Measurements from ENCODE around the gene ERICH4. TPM values are rescaled to one million over a fixed set of nuclear protein-coding genes. Genes with fewer than 3 reads are reported as not detected.
A peak's percentile ranks its signal among the peaks of the same experiment; 100 is the strongest.

Gene ERICH4
- total RNA-seq, 2 experiments from 2014 or later = not detected

GRCh38 chr19:41437944-41438574 lies 4.9 kb upstream of the ERICH4 start:
- H3K79me2 ChIP-seq (ENCODE audit: insufficient read depth, low read depth, low read length) = peaks cover 16% of the 10 kb centered on the region; the same call in 1 of the 2 replicates
- no peaks in the 10 kb centered on the region for H3K9me2 ChIP-seq (ENCODE audit: insufficient read depth, low read length)
- H3K4me3 ChIP-seq (ENCODE audit: low read depth, low read length, poor library complexity, severe bottlenecking) = no peak overlapping the region
- peak overlapping the region; percentile 65; the same call in 1 of the 2 replicates for H3K4me2 ChIP-seq (ENCODE audit: low read length)
- H4K20me1 ChIP-seq (ENCODE audit: insufficient read depth, low read length) = no peaks in the 10 kb centered on the region
- no peak overlapping the region for H2AFZ ChIP-seq (ENCODE audit: low read length)
- peaks cover 15% of the 10 kb centered on the region for H3K4me1 ChIP-seq (ENCODE audit: insufficient read depth, low read length, poor library complexity, severe bottlenecking)
- CTCF ChIA-PET (ENCODE audit: unreplicated experiment) = interaction anchor here (0.6 kb wide), 1 partner anchor 132 kb away, joined by 3 read pairs; no protein-coding TSS in a partner anchor
- intact Hi-C loops (cut with micrococcal nuclease; ENCODE audit: unreplicated experiment) = no loop called here
- no TSS peak for BruUV-seq (replicated peaks)
- H3K27ac ChIP-seq (ENCODE audit: low read depth, low read length, poor library complexity, severe bottlenecking) = no peak overlapping the region
- POLR2A ChIA-PET = interaction anchor here (1.4 kb wide), 1 partner anchor 70 kb away, joined by 4 read pairs; no protein-coding TSS in a partner anchor
- no peak for DNase-seq (ENCODE audit: low spot score)
- H3K36me3 ChIP-seq (ENCODE audit: insufficient read depth, low read length) = peaks cover 21% of the 10 kb centered on the region
- H3K9me3 ChIP-seq (ENCODE audit: low read length) = no peaks in the 10 kb centered on the region
- TF ChIP-seq EZH2phosphoT487 (IDR thresholded peaks at IDR 0.05; ENCODE audit: borderline replicate concordance, low read depth, low read length) = no peak
- TF ChIP-seq, protein P1, sequence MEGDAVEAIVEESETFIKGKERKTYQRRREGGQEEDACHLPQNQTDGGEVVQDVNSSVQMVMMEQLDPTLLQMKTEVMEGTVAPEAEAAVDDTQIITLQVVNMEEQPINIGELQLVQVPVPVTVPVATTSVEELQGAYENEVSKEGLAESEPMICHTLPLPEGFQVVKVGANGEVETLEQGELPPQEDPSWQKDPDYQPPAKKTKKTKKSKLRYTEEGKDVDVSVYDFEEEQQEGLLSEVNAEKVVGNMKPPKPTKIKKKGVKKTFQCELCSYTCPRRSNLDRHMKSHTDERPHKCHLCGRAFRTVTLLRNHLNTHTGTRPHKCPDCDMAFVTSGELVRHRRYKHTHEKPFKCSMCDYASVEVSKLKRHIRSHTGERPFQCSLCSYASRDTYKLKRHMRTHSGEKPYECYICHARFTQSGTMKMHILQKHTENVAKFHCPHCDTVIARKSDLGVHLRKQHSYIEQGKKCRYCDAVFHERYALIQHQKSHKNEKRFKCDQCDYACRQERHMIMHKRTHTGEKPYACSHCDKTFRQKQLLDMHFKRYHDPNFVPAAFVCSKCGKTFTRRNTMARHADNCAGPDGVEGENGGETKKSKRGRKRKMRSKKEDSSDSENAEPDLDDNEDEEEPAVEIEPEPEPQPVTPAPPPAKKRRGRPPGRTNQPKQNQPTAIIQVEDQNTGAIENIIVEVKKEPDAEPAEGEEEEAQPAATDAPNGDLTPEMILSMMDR (conservative IDR thresholded peaks at IDR 0.05; ENCODE audit: low read length) = no peak

- peaks cover 16% of the 10 kb centered on the region; the same call in 1 of the 2 replicates for H3K79me2 ChIP-seq (ENCODE audit: insufficient read depth, low read depth, low read length)
- H3K4me2 ChIP-seq (ENCODE audit: low read length) = peak within 1 kb of the TSS; percentile 65
- H4K20me1 ChIP-seq (ENCODE audit: insufficient read depth, low read length) = no peaks in the 10 kb centered on the region
- ChIA-PET CTCF (ENCODE audit: unreplicated experiment) (interaction anchor here (1.0 to 1.5 kb wide), 2 partner anchors 9 to 38 kb away, joined by 3 to 4 read pairs; no protein-coding TSS in a partner anchor), POLR2A (interaction anchor here (0.5 to 1.9 kb wide), 12 partner anchors 10 to 314 kb away, joined by 3 to 10 read pairs (median 3); partner anchors contain the start of gene B9D2)
- TF ChIP-seq, protein P1 (conservative IDR thresholded peaks at IDR 0.05; ENCODE audit: low read length) = peak; percentile 87
- no peak for TF ChIP-seq EZH2phosphoT487 (IDR thresholded peaks at IDR 0.05; ENCODE audit: borderline replicate concordance, low read depth, low read length)
- H3K4me3 ChIP-seq (ENCODE audit: low read depth, low read length, poor library complexity, severe bottlenecking) = peak within 1 kb of the TSS; percentile 73
- H3K9me2 ChIP-seq (ENCODE audit: insufficient read depth, low read length) = no peaks in the 10 kb centered on the region
- intact Hi-C loops (cut with micrococcal nuclease; ENCODE audit: unreplicated experiment) = loop anchor here (5.0 kb wide), 1 partner anchor 177 kb away; the partner anchor contains the start of gene HNRNPUL1
- no peaks in the 10 kb centered on the region for H3K9me3 ChIP-seq (ENCODE audit: low read length)
- H3K4me1 ChIP-seq (ENCODE audit: insufficient read depth, low read length, poor library complexity, severe bottlenecking) = peaks cover 26% of the 10 kb centered on the region
- BruUV-seq (replicated peaks) = no TSS peak
- peak within 1 kb of the TSS; percentile 21; the same call in 1 of the 2 replicates for H2AFZ ChIP-seq (ENCODE audit: low read length)
- peak; percentile 100 for DNase-seq (ENCODE audit: low spot score)
- peaks cover 15% of the 10 kb centered on the region for H3K36me3 ChIP-seq (ENCODE audit: insufficient read depth, low read length)
- H3K27ac ChIP-seq (ENCODE audit: low read depth, low read length, poor library complexity, severe bottlenecking) = peak within 1 kb of the TSS; percentile 61
Observed at GRCh38 chr19:41439441-41440222, 3.3 kb upstream of the ERICH4 start, which contains the start of gene DMAC2. TSS of gene DMAC2 (minus strand) at chr19:41439912. CDS start at chr19:41439899, 13 bp downstream.

All from OCI-LY7 (cell line).